Forelimb muscle (tissue), 1 donor: ENCODE measurements around the gene IGF2BP1. TPM values are rescaled to one million over a fixed set of nuclear protein-coding genes. Genes with fewer than 3 reads are reported as not detected.
"Not testable (repeated sequence)": the region's sequence is repeated elsewhere in the genome, so short reads cannot be mapped to it uniquely, and the experiment has no call there.

Source experiments
- DNase-seq: peaks from one replicate; pipeline ENCODE4 v3.0.0-alpha.2; 2013; ENCODE audit warnings: low read depth
- polyA plus RNA-seq: library from polyadenylated mRNA; unstranded; fragments of 120-200 nt; gene quantifications from one replicate; pipeline ENCODE4 v1.2.1, GENCODE V29; 2013; ENCODE audit not compliant: insufficient read length

Gene IGF2BP1
- polyA plus RNA-seq, 1 donor: 10.5 TPM

GRCh38 chr17:49053171-49053829 lies 56.1 kb downstream of the IGF2BP1 start:
- no peak for DNase-seq

DNA sequence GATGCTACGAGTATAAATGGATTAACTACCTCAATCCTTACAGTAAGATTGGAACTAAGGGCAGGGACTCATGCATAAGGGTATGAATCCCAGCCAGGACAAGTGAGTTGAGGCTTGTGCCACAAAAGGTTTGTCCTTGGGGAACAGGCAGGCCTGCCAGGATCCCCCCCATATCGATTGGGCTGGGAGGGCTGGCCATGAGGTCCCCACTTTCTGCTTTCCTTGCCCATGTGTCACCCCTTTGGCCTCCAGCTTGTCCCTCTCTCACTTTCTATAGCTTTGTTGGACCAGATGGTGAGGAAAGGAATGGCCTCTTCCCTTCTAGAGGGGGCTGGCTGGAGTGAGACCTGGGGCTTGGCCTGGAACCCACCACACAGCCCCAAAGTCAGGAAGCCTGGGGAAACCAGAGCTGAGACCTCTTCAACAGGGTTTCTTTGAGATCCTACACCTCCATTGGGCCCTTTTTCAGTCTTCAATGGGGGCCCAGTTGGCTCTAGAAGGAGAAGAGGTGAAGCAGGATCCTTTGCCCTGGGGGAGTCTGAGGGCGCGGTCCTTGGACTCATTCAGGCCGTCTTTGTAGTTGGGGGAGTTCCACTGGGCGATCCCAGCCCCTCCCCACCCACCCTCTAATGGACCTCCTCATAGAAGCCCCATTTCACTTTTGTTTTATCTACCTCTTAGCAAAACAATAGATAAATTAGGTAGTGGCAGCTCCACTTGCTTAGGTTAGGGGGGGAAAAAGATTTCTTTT lies 57.3 kb downstream of the IGF2BP1 start:
- no peak for DNase-seq

DNA sequence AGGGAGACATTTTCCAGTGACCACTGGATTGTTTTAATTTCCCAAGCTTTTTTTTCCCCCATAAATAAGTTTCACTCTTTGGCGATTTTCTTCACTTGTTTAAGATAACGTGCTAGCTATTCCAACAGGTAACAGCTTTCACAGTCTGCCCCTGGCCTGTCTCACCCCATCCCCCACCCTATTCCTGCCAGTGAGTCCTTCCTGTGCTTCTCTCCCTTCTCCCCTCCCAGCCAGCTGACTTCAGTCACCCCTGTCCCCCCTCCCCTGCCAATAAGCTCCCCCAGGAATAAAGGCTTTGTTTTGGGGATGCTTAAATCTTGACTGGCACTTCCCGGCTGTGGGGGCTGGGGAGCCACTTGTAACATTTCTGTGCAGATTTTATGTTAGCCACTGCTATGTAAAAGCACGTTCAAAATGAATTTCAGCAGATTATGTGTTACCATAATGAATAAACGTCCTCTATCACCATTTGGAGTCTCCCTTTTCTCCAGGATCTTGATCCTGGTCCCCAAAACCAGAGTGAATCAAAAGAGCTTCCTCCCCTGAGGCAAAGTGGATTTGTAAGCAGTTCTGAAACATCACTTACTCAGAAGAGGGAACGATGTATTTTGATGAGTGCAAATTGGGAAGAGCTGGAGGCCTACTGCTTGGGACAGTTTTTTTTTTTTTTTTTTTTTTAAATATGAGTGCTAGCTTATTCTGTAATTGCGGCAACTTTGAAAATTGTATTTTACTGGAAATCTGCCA lies 58.2 kb downstream of the IGF2BP1 start:
- DNase-seq: no peak

DNA sequence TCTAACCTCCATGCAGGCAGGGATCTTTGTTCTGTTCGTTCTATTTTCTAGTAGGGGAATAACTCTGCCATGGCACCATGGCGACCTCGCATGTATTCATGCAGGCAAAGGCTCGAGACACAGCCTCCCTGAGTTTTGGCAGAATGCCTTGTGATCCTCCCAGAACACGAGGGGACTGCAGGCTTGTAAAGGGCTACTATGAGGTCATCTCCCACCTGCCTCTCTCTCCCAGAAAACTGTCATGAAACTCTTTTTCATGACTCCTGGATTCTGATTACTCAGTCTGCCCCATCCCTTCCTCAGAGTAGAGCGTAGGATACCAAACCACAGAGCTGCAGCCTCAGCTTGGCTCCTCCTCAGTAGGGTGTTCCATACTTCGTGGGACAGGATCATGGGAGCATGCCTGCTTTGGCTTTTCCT lies 64.3 kb downstream of the IGF2BP1 start:
- no peak for DNase-seq

DNA sequence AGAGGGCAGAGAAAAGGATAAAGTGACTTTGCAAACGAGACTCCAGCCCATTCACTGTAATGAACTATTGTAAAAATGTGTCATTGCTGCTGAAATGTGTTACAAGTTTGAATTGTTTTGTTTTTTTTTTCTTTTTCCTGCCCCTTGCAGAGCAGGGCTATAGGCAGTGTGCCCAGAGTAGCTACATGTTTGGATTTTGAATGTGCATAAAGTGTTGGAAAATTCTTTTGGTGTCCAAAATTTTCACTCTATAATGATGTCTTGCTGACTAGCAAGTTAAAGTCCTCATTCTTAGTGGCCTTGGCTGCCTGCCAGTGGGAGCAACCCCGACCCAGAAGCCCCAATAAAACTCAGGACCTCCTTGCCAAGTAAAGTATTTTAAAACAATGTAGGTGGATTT lies 66.5 kb downstream of the IGF2BP1 start:
- DNase-seq: no peak

DNA sequence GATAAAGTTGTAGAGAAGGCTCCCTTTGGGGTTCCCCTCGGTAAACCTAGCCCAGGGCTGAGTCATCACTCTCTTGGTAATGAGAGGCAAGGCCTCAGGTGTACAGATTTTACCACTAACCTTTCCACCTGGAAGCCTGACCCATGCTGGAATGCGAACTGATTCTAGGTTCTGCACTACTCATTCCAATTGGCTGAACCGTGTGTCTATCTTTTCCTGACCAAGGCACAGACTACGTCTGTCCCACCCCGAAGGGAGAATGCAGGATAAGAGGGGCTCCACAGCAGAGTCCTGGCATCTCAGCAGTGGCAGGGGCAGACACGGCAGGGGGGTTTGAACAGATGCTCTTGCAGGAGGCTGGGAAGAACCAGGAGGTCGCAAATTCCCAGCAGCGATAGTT lies 70.0 kb downstream of the IGF2BP1 start:
- DNase-seq: no peak

DNA sequence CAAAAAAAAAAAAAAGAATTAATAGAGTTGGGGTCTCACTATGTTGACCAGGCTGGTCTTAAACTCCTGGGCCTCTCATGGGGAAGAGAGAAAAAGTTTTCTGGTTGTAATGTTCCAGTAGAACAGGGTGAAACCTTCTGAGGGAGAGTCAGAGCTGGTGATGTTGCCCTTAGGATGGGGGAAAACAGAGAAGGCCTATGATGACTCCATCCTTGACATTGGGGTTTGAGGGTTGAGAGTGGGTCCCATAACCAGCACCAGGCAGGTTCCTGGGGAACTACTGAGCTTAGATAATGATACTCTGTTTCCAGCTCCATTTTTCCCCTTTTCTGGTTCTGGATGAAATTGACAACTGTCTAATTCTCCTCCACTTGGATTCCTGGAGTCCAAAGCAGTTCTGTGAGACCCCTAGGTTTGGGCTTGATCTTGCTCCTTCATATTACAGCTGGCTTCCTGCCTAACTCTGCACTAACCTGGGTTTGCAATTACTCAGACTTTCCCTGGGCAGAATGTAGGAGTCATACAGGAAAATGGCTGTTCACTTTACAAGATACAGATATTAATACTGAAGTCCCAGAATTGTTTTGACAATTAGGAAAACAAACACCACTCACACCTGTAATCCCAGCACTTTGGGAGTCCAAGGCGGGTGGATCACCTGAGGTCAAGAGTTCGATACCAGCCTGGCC lies 72.5 kb downstream of the IGF2BP1 start:
- no peak for DNase-seq

DNA sequence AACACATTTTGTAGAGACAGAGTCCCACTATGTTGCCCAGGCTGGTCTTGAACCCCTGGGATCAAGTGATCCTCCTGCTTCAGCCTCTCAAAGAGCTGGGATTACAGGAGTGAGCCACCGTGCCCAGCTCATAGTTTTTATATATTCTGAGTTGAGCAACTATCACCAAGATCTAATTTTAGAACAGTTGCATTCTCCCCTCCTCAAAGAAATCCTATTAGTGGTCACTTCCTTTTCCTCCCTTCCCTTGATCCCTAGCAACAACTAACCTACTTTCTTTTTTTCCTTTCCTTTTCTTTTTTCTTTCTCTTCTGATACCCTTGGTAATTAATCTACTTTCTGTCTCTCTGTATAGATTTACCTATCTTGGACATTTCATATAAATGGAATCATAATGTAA lies 73.9 kb downstream of the IGF2BP1 start:
- no peak for DNase-seq

DNA sequence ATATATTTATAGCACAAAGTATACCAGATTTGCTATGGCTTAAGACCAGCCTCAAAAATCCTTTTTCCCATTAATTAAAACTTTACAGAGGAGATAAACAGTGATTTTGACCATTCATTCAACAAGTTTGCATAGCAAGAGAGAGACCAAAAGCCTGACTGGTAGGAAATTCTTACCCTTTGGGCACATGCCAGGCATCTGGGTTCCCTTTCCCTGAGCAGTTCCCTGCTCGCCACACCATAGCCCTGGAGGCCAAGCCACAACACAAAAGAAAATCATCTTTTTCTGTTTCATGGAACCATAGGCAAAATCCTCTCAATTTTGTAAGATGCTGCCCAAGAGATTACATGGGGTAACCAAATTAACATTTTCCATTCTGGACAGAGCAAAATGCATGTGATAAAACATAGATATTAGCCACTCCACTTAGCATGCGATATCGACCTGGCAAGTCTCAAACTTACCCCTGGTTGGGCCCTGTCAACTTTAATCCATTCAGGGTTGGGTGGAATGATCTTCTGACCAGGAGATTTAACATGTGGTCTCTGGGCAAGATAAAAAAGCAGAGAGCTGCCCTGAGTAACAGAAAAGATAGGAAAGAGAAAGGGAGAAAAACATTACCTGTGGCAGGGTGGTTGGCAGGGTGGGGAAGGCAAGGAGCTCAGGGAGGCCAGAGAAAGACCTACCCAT lies 77.8 kb downstream of the IGF2BP1 start:
- no peak for DNase-seq

DNA sequence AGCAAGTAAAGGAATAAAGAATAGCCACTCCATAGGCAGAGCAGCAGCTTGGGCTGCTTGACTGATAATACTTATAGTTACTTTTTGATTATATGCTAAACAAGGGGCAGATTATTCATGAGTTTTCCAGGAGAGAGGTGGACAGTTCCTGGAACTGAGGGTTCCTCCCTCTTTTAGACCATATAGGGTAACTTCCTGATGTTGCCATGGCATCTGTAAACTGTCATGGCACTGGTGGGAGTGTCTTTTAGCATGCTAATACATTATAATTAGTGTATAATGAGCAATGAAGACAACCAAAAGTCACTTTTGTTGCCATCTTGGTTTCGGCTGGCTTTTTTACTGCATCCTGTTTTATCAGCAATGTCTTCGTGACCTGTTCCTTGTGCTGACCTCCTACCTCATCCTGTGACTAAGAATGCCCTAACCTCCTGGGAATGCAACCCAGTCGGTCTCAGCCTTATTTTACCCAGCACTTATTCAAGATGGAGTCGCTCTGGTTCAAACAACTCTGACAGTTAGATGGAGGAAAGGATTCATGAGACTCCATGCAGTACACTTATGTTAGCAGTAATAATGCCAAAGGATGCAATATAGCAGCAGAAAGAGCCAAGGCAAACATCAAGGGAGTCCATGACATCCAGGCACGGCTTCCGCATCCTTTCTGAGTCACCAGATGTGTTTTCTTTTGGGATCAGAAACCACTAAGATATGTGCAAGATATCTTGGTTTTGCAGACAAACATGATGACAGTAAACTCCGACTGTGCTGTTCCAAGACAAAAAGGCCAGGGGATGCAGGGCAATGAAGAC lies 79.6 kb downstream of the IGF2BP1 start:
- DNase-seq: no peak

GRCh38 chr17:49078248-49078647 lies 81.1 kb downstream of the IGF2BP1 start:
- DNase-seq: no peak

GRCh38 chr17:49079840-49080663 lies 82.9 kb downstream of the IGF2BP1 start:
- no peak for DNase-seq

- no peak for DNase-seq
These were observed 85.0 kb downstream of the IGF2BP1 start for GRCh38 chr17:49082231-49082630.

- not testable (repeated sequence) for DNase-seq
These were observed 87.9 kb downstream of the IGF2BP1 start for GRCh38 chr17:49085046-49085445.

GRCh38 chr17:49085565-49086315 lies 88.6 kb downstream of the IGF2BP1 start:
- DNase-seq: no peak

GRCh38 chr17:49086316-49086605 lies 89.1 kb downstream of the IGF2BP1 start:
- no peak for DNase-seq

GRCh38 chr17:49086649-49087048 lies 89.5 kb downstream of the IGF2BP1 start:
- DNase-seq: no peak

DNA sequence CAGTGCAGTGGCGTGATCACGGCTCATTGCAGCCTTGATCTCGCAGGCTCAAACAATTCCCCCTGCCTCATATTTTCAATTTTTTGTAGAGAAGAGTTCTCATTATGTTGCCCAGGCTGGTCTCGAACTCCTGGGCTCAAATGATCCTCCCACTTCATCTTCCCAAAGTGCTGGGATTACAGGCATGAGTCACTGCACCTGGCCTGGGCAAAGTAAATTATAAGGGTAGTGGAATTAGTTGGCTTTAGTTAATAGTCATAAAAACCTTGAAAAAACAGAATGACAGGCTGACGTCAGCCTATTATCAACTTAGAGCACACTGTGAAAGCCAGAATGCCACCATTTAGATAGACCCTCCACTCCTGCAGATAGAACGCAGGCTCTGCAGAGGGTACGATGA lies 91.9 kb downstream of the IGF2BP1 start:
- no peak for DNase-seq

DNA sequence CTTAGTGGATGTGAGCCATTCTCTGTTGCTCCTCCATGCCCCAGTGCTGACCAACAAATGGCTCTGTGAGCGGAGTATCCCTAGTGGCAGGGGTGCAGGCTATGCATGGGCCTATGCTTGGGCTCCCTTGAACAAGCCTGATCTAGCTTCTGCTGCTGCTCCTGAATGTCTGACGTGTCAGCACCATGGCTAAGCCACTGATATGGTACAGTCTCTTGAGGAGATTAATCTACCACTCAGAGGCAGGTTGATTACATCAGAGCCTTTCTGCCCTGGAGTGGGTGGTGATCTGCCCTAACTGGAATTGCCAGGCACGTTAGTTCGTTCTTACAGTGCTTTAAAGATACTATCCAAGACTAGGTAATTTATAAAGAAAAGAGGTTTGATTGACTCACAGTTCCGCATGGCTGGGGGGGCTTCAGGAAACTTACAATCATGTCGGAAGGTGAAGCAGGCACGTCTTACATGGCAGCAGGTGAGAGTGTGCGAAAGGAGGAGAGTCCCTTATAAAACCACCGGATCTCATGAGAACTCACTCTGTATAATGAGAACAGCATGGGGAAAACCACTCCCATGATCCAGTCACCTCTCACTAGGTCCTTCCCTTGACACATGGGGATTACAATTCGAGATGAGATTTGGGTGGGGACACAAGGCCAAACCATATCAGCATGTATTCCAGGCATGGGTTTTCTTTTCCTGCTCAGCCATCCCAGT lies 93.9 kb downstream of the IGF2BP1 start:
- no peak for DNase-seq
